BJ (cell line): ENCODE results near the gene MARVELD3. TPM values are rescaled to one million over a fixed set of nuclear protein-coding genes. Genes with fewer than 3 reads are reported as not detected.

ENCODE experiments used
- CTCF ChIA-PET: fragments of 350-600 bp; formaldehyde crosslinking; extraction: SDS; loops from one replicate; lab custom pipeline; 2021; ENCODE audit warnings: antibody characterized with exemption, inconsistent platforms; lab: Yijun Ruan, JAX
- POLR2A ChIA-PET: fragments of 300-600 bp; sonication (Branson Sonifier 250); formaldehyde crosslinking; extraction: SDS; loops from one replicate; lab custom pipeline; 2021; ENCODE audit warnings: antibody characterized with exemption; lab: Charles Lee
- DNase-seq: peaks from one replicate; pipeline ENCODE4 v3.0.0-alpha.2; 2011; ENCODE audit warnings: low read depth
- H3K27me3 ChIP-seq: 2 replicates; pipeline ENCODE4 v1.6.0; 2011; ENCODE audit warnings: low read length; ENCODE audit not compliant: control insufficient read depth, insufficient read depth
- H3K36me3 ChIP-seq: 2 replicates; pipeline ENCODE4 v1.5.1; 2011; ENCODE audit warnings: low read length; ENCODE audit not compliant: control insufficient read depth, insufficient read depth
- H3K4me3 ChIP-seq: 2 replicates; pipeline ENCODE4 v1.5.1; 2011; ENCODE audit warnings: low read depth, mild to moderate bottlenecking, control low read depth, low read length
- polyA plus RNA-seq: library from polyadenylated mRNA; depleted of rRNA; stranded (reverse); fragments of >200 nt; gene quantifications from 2 replicates; pipeline ENCODE4 v1.2.3, GENCODE V29; 2011
- TF ChIP-seq, protein P1 (sequence below): IDR thresholded peaks from 2 replicates; pipeline ENCODE4 v1.5.1; 2011; ENCODE audit warnings: low read depth, mild to moderate bottlenecking, control low read depth, inconsistent platforms, low read length, moderate library complexity; ENCODE audit not compliant: insufficient read depth

Gene MARVELD3
- polyA plus RNA-seq, 1 experiment = not detected

DNA sequence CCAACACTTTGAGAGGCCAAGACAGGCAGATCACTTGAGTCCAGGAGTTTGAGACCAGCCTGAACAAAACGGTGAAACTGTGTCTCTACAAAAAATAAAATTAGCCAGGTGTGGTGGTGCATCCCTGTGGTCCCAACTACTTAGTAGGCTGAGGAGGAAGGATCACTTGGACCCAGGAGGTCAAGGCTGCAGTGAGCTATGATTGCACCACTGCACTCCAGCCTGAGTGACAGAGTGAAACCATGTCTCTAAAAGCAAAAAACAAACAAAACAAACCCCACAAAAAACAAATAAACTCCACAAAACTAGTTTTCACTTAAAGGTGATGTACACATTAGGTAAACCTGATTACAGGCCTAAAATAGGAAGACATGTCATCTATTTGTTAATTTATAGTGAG lies 40.3 kb downstream of the MARVELD3 start:
- H3K36me3 ChIP-seq = peaks cover 8% of the 10 kb centered on the region
- ChIA-PET POLR2A (no interaction called here), CTCF (no interaction called here)

DNA sequence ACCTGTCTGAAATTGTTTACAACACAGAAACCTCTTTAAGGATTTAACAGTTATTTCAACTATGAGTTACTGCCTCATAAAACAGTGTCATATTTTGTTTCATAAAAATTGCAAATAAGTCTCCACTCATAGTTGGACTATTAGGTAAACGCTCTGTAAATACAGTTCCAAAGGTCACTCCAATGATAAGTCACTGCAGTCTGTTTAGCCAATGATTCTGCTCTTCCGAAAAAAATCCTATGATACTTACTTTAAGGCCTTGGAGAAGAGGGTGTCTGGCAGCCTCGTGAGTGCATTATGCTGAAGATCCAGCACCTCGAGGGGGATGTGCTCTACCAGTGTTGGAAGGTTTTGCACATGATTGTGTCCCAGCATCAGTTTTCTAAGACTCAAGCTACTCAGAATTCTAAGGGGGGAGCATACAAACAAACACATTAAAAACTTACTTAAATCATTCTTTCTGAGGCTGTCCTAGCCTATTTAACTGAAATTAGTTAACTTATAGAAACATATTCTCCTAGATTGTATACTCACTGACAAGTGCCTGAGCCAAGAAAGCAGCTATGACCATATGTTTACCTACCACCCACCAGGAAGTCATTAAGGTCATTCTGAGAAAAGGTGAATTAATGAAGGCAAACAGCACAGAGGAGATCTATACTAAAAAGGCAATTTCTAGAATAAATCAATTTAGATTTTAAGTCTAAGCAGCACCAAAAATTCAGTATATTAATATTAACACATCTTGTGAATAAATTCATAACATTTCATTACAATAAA lies 41.1 kb downstream of the MARVELD3 start:
- TF ChIP-seq, protein P1, sequence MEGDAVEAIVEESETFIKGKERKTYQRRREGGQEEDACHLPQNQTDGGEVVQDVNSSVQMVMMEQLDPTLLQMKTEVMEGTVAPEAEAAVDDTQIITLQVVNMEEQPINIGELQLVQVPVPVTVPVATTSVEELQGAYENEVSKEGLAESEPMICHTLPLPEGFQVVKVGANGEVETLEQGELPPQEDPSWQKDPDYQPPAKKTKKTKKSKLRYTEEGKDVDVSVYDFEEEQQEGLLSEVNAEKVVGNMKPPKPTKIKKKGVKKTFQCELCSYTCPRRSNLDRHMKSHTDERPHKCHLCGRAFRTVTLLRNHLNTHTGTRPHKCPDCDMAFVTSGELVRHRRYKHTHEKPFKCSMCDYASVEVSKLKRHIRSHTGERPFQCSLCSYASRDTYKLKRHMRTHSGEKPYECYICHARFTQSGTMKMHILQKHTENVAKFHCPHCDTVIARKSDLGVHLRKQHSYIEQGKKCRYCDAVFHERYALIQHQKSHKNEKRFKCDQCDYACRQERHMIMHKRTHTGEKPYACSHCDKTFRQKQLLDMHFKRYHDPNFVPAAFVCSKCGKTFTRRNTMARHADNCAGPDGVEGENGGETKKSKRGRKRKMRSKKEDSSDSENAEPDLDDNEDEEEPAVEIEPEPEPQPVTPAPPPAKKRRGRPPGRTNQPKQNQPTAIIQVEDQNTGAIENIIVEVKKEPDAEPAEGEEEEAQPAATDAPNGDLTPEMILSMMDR = no peak
- Histone ChIP-seq H3K36me3 (peaks cover 8% of the 10 kb centered on the region), H3K4me3 (no peak overlapping the region), H3K27me3 (no peaks in the 10 kb centered on the region)
- POLR2A ChIA-PET = no interaction called here
- CTCF ChIA-PET = no interaction called here
- DNase-seq = no peak

More for the DNA sequence above, 40.3 kb downstream of the MARVELD3 start:
- DNase-seq = no peak
- Histone ChIP-seq H3K4me3 (no peak overlapping the region), H3K27me3 (no peaks in the 10 kb centered on the region)
- TF ChIP-seq, protein P1 = no peak

DNA sequence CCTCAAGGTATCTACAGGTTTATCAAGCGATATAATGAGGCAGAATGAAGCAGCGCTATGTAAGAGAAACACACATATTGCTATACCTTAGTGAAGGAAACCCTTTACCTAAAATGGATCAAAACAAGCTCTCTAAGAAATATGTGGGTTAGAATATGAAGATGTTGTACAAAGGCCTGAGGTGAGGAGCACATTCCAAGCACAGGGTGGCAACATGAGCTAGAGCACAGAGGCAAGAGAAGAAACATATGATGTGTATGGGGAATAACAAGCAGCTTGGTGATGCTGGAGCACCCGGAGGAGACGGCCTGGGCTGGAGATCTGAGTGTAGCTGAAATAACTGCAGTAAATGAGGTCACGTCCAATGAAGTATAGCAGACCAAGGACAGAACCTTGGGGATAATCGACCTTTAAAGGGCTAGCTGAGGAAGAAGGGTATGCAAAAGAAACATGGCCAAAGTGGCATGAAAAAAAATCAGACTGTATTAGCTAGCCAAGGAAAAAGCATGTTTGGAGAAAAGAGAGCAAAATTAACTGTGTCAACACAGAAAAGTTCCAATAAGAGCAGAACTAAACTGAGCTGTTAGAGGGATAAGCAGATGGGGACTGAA lies 44.0 kb downstream of the MARVELD3 start:
- ChIA-PET POLR2A (no interaction called here), CTCF (interaction anchor here (0.5 to 1.1 kb wide), 4 partner anchors 14 to 94 kb away, joined by 3 read pairs; no protein-coding TSS in a partner anchor)
- Histone ChIP-seq H3K4me3 (no peak overlapping the region), H3K36me3 (peaks cover 5% of the 10 kb centered on the region), H3K27me3 (no peaks in the 10 kb centered on the region)
- TF ChIP-seq, protein P1 = 0 out of 2 replicates have a peak, but pooled peaks have one; percentile 24
- DNase-seq = no peak

DNA sequence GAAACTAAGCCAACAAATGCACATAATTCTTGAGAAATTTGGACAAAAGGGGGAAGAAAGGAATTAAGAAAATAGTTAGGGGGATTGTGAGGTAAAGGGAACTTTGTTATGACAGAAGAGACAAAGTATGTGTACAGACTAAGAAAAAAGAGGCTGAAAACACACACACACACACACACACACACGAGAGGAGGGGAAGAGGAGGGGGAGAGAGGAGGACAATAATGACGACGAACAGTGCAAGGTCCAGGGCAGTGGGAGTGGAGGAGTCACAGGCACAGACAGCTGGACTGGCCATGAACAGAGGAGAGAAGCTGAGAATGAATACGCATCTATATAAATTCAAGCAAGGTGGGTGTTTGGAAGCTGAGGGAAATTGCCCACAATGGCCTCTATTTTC lies 44.6 kb downstream of the MARVELD3 start:
- H3K4me3 ChIP-seq = no peak overlapping the region
- H3K36me3 ChIP-seq = peaks cover 5% of the 10 kb centered on the region
- ChIA-PET CTCF (interaction anchor here (0.9 to 1.1 kb wide), 4 partner anchors 15 to 73 kb away, joined by 3 read pairs; no protein-coding TSS in a partner anchor), POLR2A (no interaction called here)
- no peaks in the 10 kb centered on the region for H3K27me3 ChIP-seq
- no peak for DNase-seq
- TF ChIP-seq, protein P1 = no peak

DNA sequence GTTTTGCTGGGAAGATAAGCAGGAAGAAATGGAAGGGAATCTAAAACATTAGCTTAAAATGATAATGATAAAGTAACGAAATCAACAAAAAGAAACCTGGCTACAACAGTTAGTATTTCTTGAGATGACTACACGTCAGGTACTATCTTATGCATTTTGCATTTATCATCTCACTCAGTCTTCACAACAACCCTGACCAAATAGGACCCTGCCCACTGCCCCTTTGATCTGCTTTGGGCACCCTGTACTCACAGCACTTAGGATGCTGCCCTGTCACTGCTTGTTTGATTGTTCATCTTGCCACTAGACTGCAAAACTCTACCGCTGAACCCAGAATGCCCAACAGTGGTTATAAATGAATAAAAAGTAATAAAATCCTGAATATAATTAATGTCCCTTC lies 45.2 kb downstream of the MARVELD3 start:
- ChIA-PET POLR2A (no interaction called here), CTCF (interaction anchor here (1.0 kb wide), 1 partner anchor 72 kb away, joined by 3 read pairs; no protein-coding TSS in a partner anchor)
- Histone ChIP-seq H3K36me3 (peaks cover 6% of the 10 kb centered on the region), H3K4me3 (no peak overlapping the region), H3K27me3 (no peaks in the 10 kb centered on the region)
- no peak for DNase-seq
- TF ChIP-seq, protein P1 = no peak
